Measurements from ENCODE around the gene THUMPD3. TPM values are rescaled to one million over a fixed set of nuclear protein-coding genes. Genes with fewer than 3 reads are reported as not detected.

The THUMPD3 gene
- total and polyA plus RNA-seq, 9 of the 15 experiments (the other 6 are each of a cell fraction or from before 2014, with no cell fraction given) = 58.3 to 132 (median 113) TPM

DNA sequence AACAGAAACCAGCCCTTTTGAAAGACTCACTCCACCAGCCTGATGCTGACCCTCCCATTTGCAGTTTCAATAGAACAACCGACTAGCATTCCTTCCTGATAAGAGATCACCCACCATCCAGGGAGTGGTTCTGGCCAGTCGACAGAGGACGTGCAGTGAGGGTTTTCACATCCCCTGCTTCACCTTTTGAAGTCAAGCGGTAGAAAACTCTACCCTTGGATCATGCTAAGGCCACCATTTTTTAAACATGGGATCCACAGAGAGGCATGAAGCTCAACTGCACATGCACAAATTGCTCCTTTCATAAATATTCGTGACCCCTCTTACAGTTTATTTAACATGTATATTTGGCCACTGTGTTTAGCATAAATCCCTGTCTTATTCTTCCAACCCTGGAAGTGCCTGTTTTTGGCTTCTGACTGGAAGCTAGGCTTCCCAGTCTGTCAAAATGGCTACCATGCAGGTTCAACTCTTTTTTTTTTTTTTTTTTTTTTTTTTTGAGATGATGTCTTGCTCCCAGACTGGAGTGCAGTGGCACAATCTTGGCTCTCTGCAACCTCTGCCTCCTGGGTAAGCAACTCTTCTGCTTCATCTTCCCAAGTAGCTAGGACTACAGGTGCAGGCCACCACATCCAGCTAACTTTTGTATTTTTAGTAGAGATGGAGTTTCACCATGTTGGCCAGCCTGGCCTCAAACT is 1.0 kb upstream of the THUMPD3 start (continued):
- TF ChIP-seq, protein P1, sequence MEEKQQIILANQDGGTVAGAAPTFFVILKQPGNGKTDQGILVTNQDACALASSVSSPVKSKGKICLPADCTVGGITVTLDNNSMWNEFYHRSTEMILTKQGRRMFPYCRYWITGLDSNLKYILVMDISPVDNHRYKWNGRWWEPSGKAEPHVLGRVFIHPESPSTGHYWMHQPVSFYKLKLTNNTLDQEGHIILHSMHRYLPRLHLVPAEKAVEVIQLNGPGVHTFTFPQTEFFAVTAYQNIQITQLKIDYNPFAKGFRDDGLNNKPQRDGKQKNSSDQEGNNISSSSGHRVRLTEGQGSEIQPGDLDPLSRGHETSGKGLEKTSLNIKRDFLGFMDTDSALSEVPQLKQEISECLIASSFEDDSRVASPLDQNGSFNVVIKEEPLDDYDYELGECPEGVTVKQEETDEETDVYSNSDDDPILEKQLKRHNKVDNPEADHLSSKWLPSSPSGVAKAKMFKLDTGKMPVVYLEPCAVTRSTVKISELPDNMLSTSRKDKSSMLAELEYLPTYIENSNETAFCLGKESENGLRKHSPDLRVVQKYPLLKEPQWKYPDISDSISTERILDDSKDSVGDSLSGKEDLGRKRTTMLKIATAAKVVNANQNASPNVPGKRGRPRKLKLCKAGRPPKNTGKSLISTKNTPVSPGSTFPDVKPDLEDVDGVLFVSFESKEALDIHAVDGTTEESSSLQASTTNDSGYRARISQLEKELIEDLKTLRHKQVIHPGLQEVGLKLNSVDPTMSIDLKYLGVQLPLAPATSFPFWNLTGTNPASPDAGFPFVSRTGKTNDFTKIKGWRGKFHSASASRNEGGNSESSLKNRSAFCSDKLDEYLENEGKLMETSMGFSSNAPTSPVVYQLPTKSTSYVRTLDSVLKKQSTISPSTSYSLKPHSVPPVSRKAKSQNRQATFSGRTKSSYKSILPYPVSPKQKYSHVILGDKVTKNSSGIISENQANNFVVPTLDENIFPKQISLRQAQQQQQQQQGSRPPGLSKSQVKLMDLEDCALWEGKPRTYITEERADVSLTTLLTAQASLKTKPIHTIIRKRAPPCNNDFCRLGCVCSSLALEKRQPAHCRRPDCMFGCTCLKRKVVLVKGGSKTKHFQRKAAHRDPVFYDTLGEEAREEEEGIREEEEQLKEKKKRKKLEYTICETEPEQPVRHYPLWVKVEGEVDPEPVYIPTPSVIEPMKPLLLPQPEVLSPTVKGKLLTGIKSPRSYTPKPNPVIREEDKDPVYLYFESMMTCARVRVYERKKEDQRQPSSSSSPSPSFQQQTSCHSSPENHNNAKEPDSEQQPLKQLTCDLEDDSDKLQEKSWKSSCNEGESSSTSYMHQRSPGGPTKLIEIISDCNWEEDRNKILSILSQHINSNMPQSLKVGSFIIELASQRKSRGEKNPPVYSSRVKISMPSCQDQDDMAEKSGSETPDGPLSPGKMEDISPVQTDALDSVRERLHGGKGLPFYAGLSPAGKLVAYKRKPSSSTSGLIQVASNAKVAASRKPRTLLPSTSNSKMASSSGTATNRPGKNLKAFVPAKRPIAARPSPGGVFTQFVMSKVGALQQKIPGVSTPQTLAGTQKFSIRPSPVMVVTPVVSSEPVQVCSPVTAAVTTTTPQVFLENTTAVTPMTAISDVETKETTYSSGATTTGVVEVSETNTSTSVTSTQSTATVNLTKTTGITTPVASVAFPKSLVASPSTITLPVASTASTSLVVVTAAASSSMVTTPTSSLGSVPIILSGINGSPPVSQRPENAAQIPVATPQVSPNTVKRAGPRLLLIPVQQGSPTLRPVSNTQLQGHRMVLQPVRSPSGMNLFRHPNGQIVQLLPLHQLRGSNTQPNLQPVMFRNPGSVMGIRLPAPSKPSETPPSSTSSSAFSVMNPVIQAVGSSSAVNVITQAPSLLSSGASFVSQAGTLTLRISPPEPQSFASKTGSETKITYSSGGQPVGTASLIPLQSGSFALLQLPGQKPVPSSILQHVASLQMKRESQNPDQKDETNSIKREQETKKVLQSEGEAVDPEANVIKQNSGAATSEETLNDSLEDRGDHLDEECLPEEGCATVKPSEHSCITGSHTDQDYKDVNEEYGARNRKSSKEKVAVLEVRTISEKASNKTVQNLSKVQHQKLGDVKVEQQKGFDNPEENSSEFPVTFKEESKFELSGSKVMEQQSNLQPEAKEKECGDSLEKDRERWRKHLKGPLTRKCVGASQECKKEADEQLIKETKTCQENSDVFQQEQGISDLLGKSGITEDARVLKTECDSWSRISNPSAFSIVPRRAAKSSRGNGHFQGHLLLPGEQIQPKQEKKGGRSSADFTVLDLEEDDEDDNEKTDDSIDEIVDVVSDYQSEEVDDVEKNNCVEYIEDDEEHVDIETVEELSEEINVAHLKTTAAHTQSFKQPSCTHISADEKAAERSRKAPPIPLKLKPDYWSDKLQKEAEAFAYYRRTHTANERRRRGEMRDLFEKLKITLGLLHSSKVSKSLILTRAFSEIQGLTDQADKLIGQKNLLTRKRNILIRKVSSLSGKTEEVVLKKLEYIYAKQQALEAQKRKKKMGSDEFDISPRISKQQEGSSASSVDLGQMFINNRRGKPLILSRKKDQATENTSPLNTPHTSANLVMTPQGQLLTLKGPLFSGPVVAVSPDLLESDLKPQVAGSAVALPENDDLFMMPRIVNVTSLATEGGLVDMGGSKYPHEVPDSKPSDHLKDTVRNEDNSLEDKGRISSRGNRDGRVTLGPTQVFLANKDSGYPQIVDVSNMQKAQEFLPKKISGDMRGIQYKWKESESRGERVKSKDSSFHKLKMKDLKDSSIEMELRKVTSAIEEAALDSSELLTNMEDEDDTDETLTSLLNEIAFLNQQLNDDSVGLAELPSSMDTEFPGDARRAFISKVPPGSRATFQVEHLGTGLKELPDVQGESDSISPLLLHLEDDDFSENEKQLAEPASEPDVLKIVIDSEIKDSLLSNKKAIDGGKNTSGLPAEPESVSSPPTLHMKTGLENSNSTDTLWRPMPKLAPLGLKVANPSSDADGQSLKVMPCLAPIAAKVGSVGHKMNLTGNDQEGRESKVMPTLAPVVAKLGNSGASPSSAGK (IDR thresholded peaks at IDR 0.05) = peak; percentile 59
- TF ChIP-seq XRCC5 (IDR thresholded peaks at IDR 0.05; ENCODE audit: low read depth, low read length) (no peak), GABPB1 (CRISPR knock-in tag; IDR thresholded peaks at IDR 0.05) (no peak; the same call in 1 of the 2 replicates), SNIP1 (IDR thresholded peaks at IDR 0.05; ENCODE audit: low read depth) (no peak), RBM14 (IDR thresholded peaks at IDR 0.05; ENCODE audit: borderline replicate concordance, insufficient read depth, low read depth, low read length) (no peak), L3MBTL2 (IDR thresholded peaks at IDR 0.05) (peak; percentile 50; the same call in 1 of the 2 replicates), BRD4 (IDR thresholded peaks at IDR 0.05) (0 out of 2 replicates have a peak, but pooled peaks have one; percentile 22), POLR3A (IDR thresholded peaks at IDR 0.05; ENCODE audit: borderline replicate concordance, extremely low read depth, insufficient read depth, insufficient read length) (no peak), MAFF (IDR thresholded peaks at IDR 0.05; ENCODE audit: low read length) (no peak), NBN (IDR thresholded peaks at IDR 0.05; ENCODE audit: low read depth) (0 out of 2 replicates have a peak, but pooled peaks have one; percentile 21), TEAD4 (IDR thresholded peaks at IDR 0.05; ENCODE audit: low read length) (peak; percentile 66; the same call in 1 of the 2 replicates), TEAD4 (CRISPR knock-in tag; IDR thresholded peaks at IDR 0.05; ENCODE audit: borderline replicate concordance) (no peak), MECOM (CRISPR knock-in tag; IDR thresholded peaks at IDR 0.05) (no peak)
